GM10248 (cell line): ENCODE results near the gene JUN.
"Not testable (repeated sequence)": the region's sequence is repeated elsewhere in the genome, so short reads cannot be mapped to it uniquely, and the experiment has no call there.

Experiments
- CTCF ChIA-PET: fragments of 300-600 bp; sonication (Branson Sonifier 250); formaldehyde crosslinking; extraction: SDS; loops from one replicate; lab custom pipeline; 2021; ENCODE audit warnings: antibody characterized with exemption; lab: Yijun Ruan, JAX
- POLR2A ChIA-PET: fragments of 350-650 bp; sonication (Branson Sonifier 250); formaldehyde crosslinking; extraction: SDS; loops from one replicate; lab custom pipeline; 2020; ENCODE audit warnings: antibody characterized with exemption; lab: Yijun Ruan, JAX
- DNase-seq: peaks from one replicate; pipeline ENCODE4 v3.0.0; 2012; ENCODE audit errors: extremely low spot score
- CTCF ChIP-seq: IDR thresholded peaks from 2 replicates; pipeline ENCODE4 v1.5.1; 2012; ENCODE audit warnings: mild to moderate bottlenecking, low read depth; ENCODE audit errors: extremely low read depth, missing control alignments, control extremely low read depth

JUN gene

DNA sequence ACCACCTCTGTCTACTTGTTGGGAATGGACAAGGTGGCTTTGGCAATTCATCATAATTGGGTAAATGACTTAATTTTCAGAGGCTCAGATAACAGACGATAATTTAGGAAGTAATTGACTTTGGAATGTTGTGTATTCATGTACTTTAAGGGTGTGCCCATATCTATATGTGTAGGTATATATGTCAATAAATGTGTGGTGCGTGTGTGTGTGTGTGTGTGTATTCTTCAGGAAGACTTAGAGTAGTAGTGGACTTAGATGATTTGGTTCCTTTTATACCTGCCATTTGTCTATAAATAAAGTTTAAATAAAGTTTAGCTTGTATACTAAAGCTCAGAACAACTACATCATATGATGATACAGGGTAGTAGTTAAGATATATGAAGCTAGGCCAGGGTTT, 20.0 kb upstream of the JUN start:
- POLR2A ChIA-PET: no interaction called here
- CTCF ChIA-PET: interaction anchor here (1.2 kb wide), 1 partner anchor 24 kb away, joined by 3 read pairs; no protein-coding TSS in a partner anchor
- TF ChIP-seq CTCF: no peak
- DNase-seq: no peak

DNA sequence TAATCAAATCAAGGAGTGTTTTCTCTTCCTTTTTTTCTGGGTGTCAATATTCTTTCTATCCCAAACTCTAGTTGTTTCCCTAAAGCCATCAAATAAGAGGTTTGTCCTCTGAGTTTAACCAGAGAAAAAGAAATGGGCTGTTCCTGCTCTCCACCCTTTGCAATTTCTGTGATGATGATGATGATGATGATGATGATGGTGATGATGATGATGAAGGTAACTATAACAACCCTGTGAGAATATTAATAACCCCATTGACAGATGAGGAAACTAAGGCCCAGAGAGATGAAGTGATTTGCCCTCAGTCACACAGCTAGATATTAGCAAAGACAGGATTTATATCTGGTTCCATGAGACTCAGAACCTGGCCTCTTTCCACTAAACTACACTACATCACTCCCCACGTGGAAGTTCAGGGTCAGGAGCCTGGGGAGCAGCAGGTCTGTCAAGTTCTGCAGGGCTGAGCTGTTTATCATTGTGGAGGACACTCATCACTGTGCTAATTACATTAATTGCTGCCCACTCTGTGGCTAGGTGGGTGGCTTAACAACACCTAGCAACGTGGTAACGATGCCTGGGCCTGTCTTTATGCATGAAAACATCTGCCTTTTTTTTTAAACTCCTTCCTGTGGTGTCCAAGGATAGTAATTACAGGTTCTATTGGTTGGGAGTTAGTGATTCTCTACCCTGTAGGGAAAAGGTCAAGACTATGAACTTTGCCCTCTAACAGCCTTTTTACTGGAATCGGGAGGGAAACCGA, 19.0 kb upstream of the JUN start:
- no peak for DNase-seq
- no peak for TF ChIP-seq CTCF
- POLR2A ChIA-PET: no interaction called here
- CTCF ChIA-PET: interaction anchor here (1.2 kb wide), 1 partner anchor 23 kb away, joined by 3 read pairs; no protein-coding TSS in a partner anchor

DNA sequence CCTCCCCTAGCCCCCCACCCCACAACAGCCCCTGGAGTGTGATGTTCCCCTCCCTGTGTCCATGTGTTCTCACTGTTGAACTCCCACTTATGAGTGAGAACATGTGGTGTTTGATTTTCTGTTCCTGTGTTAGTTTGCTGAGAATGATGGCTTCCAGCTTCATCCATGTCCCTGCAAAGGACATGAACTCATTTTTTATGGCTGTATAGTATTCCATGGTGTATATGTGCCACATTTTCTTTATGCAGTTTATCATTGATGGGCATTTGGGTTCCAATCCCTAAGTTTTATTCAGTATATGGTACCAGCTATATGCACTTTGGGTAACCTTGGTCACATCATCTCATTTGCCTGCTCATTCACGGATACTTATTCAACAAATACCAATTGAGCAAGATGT, 17.4 kb upstream of the JUN start:
- DNase-seq: not testable (repeated sequence)
- ChIA-PET POLR2A (interaction anchor here (0.7 kb wide), 1 partner anchor 17 kb away, joined by 7 read pairs; no protein-coding TSS in a partner anchor), CTCF (interaction anchor here (0.7 kb wide), 1 partner anchor 12 kb away, joined by 3 read pairs; no protein-coding TSS in a partner anchor)

GRCh38 chr1:58799650-58800049, 15.8 kb upstream of the JUN start:
- TF ChIP-seq CTCF: no peak
- no peak for DNase-seq
- ChIA-PET CTCF (no interaction called here), POLR2A (no interaction called here)

DNA sequence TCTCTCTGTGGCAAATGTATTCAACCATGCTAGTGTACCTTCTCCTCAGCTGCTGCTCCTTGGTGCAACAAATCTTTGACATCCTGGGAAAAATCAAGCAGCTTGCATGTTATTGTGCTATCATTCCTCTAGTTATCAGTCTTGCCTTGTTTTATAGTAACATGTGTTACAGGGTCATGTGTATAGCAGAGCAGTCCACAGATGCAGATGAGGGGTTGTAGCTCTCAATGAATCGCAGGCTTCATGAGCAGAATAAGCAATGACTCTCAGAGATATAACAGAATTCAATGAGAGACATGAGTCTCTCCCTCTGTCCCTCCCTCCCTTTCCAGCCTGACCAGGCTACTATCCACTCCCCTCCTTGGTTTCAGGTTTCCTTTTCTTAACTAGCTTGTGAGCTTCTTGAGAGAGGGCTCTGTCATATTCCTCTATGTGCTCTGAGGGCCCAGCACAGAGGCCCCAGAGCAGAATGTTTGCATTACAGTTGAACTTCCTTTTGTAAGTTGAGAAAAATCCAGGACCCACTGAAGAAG, 15.1 kb upstream of the JUN start:
- no peak for TF ChIP-seq CTCF
- POLR2A ChIA-PET: no interaction called here
- CTCF ChIA-PET: interaction anchor here (0.8 to 1.8 kb wide), 4 partner anchors 9 to 13 kb away, joined by 3 to 5 read pairs (median 4); no protein-coding TSS in a partner anchor
- DNase-seq: no peak

GRCh38 chr1:58796416-58796815, 12.6 kb upstream of the JUN start:
- POLR2A ChIA-PET: no interaction called here
- no peak for DNase-seq
- TF ChIP-seq CTCF: no peak
- CTCF ChIA-PET: no interaction called here

DNA sequence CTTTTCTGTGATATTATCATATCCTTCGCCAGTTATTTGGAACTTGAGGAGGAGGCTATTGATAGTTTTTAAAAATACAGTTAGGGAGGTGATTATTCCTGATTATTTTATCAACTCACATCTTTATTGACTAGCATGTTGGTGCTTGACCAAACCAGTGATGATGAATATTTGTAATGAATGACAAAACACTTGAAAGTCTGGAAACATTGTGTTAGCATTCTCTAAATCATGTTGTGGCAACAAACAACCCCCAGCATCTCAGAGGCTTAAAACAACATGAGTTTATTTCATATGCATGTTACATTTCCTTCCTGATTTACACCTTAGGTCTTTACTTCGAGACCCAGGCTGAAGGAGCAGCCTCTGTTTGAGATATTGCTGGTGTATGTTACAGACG, 10.7 kb upstream of the JUN start:
- no peak for DNase-seq
- CTCF ChIA-PET: interaction anchor here (1.2 kb wide), 1 partner anchor 904 kb away, joined by 3 read pairs; no protein-coding TSS in a partner anchor
- POLR2A ChIA-PET: interaction anchor here (0.6 kb wide), 1 partner anchor 11 kb away, joined by 4 read pairs; the partner anchor contains the start of gene JUN
- TF ChIP-seq CTCF: no peak
